HG02973 (cell line): Measurements from ENCODE around the gene PRKCA.
"Not testable (repeated sequence)": the region's sequence is repeated elsewhere in the genome, so short reads cannot be mapped to it uniquely, and the experiment has no call there.

Experiments
- ATAC-seq: cut with Tn5 transposase; IDR thresholded peaks from one replicate; pipeline ENCODE4 v1.9.1; 2021; ENCODE audit warnings: moderate library complexity; ENCODE audit not compliant: unreplicated experiment

PRKCA gene

DNA sequence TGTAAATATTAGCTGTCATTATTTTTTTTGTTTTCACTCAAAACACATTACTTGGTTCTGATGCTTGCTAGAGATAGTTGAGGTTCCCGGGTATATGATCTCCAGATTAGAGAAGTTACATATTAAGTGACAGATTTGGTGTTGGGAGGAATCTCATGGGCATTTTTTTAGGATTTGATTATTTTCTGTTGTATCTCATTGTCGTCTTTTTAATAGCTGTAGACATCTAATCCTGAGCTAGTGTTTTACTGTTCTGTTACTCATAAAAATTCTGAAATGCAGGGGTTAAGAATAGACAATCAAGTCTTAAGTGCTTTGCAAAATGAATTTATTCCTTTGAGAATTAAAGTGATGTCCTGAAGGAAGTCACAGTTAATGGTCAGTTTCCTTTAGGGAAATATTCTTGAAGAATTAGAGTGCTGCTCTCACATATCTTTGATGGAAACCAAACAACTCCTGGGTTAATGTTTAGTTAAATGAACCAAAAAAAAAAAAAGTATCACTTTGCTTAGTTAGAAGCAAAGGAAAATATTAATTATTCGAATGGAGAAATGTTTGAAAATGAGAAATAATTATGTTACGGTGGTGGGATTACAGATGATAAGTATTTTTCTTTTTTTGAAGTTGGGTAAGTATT is 280.8 kb downstream of the PRKCA start:
- ATAC-seq = no peak

GRCh38 chr17:66584927-66585326 is 282.5 kb downstream of the PRKCA start:
- ATAC-seq = no peak

DNA sequence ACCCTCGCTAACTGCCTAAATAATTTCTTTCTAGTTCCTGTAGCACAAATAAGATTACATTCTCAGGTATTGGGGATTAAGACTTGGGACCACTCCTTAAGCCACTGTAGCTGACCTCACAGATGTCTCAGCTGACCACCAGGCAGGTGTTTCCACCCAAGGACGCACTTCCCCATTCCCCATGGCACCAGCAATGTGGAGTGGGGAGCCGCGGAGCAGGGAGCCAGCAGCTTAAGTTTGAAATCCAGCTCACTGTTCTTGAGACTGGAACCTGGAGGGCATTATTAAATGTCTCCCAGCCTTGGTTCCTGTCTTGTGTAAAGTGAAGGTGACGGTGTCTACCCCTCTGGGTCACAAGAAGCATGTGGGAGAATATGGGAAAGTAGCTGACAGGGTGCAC is 283.1 kb downstream of the PRKCA start:
- ATAC-seq = no peak

- ATAC-seq = no peak
Observed at GRCh38 chr17:66589892-66590291, 287.5 kb downstream of the PRKCA start.

- no peak for ATAC-seq
Observed at GRCh38 chr17:66593116-66593515, 290.7 kb downstream of the PRKCA start.

DNA sequence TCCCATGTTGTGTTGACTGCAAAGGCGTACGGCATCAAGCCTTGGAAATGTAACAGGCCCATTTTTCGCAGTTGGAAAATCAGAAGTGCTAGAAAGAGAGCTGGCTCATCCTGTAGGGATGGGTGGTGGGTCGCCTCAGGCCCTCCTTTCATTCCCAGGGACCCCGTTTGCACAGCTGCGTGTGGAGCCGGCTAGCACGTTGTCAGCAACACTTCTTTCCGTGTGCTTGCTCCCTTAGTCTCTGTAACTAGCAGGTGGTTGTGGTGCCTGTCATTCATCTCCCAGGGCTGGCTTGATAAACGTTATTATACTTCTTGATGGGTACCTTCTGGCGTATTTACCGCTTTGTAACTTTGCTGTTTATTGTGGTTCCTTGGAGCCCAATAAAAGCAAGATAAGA is 293.5 kb downstream of the PRKCA start:
- ATAC-seq = no peak

GRCh38 chr17:66602659-66603384 is 300.4 kb downstream of the PRKCA start:
- no peak for ATAC-seq

- ATAC-seq = no peak
Observed at GRCh38 chr17:66604376-66604775, 302.0 kb downstream of the PRKCA start.

GRCh38 chr17:66605541-66605940 is 303.1 kb downstream of the PRKCA start:
- ATAC-seq = no peak

GRCh38 chr17:66610361-66611133 is 308.1 kb downstream of the PRKCA start:
- no peak for ATAC-seq

GRCh38 chr17:66611397-66611796 is 309.0 kb downstream of the PRKCA start:
- ATAC-seq = no peak

- ATAC-seq = no peak
Observed at GRCh38 chr17:66612993-66613392, 310.6 kb downstream of the PRKCA start.

GRCh38 chr17:66614469-66614868 is 312.1 kb downstream of the PRKCA start:
- ATAC-seq = no peak

- ATAC-seq = no peak
Observed at GRCh38 chr17:66619206-66619605, 316.8 kb downstream of the PRKCA start.

- no peak for ATAC-seq
Observed at GRCh38 chr17:66620528-66620927, 318.1 kb downstream of the PRKCA start.

DNA sequence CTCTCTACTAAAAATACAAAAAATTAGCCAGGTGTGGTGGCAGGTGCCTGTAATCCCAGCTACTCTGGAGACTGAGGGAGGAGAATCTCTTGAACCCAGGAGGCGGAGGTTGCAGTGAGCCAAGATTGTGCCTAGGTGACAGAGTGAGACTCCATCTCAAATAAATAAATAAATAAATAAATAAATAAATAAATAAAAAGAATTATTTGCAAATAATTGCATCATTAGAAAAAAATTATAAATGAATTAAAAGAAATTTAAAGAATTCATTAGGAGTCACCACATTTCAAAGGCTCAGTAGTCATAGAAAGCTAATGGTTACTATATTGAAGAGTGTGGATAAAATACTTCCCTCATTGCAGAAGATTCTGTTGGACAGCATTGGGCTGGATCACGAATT is 322.2 kb downstream of the PRKCA start:
- not testable (repeated sequence) for ATAC-seq

- ATAC-seq = no peak
Observed at GRCh38 chr17:66625311-66625767, 322.9 kb downstream of the PRKCA start.

DNA sequence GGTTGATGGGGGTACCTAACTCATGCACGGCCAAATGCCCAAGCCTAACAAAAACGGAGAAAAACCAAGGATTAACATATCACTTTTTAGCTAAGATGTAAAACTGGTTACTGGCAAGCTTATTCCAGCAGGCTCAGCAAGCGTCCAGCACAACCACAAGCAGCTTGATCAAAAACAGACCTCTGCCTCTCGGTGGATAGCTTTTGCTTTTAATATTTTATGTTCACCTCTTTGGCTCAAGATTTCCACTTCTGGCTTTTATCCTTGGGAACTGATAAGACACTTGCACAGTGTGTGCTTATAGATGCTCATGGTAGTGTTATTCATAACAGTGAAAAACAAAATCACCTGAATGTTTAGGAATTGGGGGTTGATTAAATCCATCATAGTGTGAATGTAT is 325.6 kb downstream of the PRKCA start:
- no peak for ATAC-seq

- ATAC-seq = no peak
Observed at GRCh38 chr17:66629762-66630161, 327.3 kb downstream of the PRKCA start.

DNA sequence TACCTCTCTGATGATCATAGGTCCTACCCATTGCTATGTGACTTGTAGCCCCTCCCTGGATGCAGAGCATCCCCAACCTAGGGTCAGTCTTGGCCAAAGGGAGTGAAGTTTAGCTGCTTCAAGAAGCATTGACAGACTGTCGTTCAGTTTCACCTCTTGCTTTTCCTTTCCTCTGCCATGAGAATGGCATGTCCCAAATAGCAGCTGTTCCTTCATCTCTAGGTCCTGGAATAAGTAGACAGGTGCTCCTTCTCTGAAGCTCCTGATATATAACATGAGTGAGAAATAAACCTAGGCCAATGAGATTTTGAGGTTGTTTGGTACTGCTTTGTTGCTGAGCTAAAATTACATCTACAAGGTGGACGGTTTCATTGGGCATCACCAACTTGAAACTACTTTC is 328.0 kb downstream of the PRKCA start:
- no peak for ATAC-seq

- no peak for ATAC-seq
Observed at GRCh38 chr17:66630828-66631472, 328.5 kb downstream of the PRKCA start.
